GM23338 (cell line): ENCODE data around the gene MEMO1. TPM values are rescaled to one million over a fixed set of nuclear protein-coding genes. Genes with fewer than 3 reads are reported as not detected.
A peak's percentile ranks its signal among the peaks of the same experiment; 100 is the strongest.

Source experiments
- ATAC-seq: fragments of 200-7000 bp; cut with Tn5 transposase; 3 replicates; pipeline ENCODE4 v1.9.1; 2020
- DNase-seq: peaks from one replicate; pipeline ENCODE4 v3.0.0-alpha.2; 2015; ENCODE audit warnings: low spot score
- H2AFZ ChIP-seq: fragments of 200-600 bp; sonication (generic); 2 replicates; pipeline ENCODE4 v1.8.0; 2016; ENCODE audit warnings: antibody characterized with exemption, mild to moderate bottlenecking, moderate library complexity
- H3F3A ChIP-seq: fragments of 200-600 bp; sonication (generic); replicated peaks from 2 replicates; pipeline ENCODE4 v1.8.0; 2017; ENCODE audit warnings: antibody characterized with exemption, mixed run types, low read depth
- H3K27ac ChIP-seq: fragments of 200-600 bp; sonication (generic); 2 replicates; pipeline ENCODE4 v1.6.1; 2016; ENCODE audit warnings: low read depth
- H3K27me3 ChIP-seq: fragments of 200-600 bp; sonication (generic); 2 replicates; pipeline ENCODE4 v1.8.0; 2016; ENCODE audit warnings: mild to moderate bottlenecking, mixed run types, moderate library complexity; ENCODE audit not compliant: insufficient read depth
- H3K36me3 ChIP-seq: fragments of 200-600 bp; sonication (generic); 2 replicates; pipeline ENCODE4 v1.8.0; 2016; ENCODE audit warnings: mild to moderate bottlenecking; ENCODE audit not compliant: insufficient read depth
- H3K4me1 ChIP-seq: fragments of 200-600 bp; sonication (generic); 2 replicates; pipeline ENCODE4 v1.8.0; 2016; ENCODE audit warnings: mild to moderate bottlenecking, moderate library complexity; ENCODE audit not compliant: insufficient read depth
- H3K4me2 ChIP-seq: fragments of 200-600 bp; sonication (generic); 2 replicates; pipeline ENCODE4 v1.7.1; 2017; ENCODE audit warnings: mixed run types
- H3K4me3 ChIP-seq: fragments of 200-600 bp; sonication (generic); 2 replicates; pipeline ENCODE4 v1.6.1; 2016; ENCODE audit warnings: mixed run types
- H3K79me2 ChIP-seq: fragments of 200-600 bp; sonication (generic); replicated peaks from 2 replicates; pipeline ENCODE4 v1.8.0; 2017; ENCODE audit warnings: mild to moderate bottlenecking; ENCODE audit not compliant: insufficient read depth
- H3K9me2 ChIP-seq: fragments of 200-600 bp; sonication (generic); 2 replicates; pipeline ENCODE4 v1.8.0; 2017; ENCODE audit not compliant: insufficient read depth
- H4K20me1 ChIP-seq: fragments of 200-600 bp; sonication (generic); replicated peaks from 2 replicates; pipeline ENCODE4 v1.8.0; 2017; ENCODE audit warnings: mild to moderate bottlenecking; ENCODE audit not compliant: insufficient read depth
- H3K27ac Mint-ChIP-seq: 2 replicates; pipeline ENCODE4 v1.8.0; 2020; ENCODE audit warnings: inconsistent platforms, mild to moderate bottlenecking, moderate library complexity, mixed read lengths
- H3K27me3 Mint-ChIP-seq: 3 replicates; pipeline ENCODE4 v1.8.0; 2022; ENCODE audit warnings: low read depth, mild to moderate bottlenecking, moderate library complexity, mixed read lengths, inconsistent platforms; ENCODE audit not compliant: insufficient read depth, poor library complexity
- H3K36me3 Mint-ChIP-seq: 3 replicates; pipeline ENCODE4 v1.8.0; 2021; ENCODE audit warnings: low read depth, mild to moderate bottlenecking, inconsistent platforms, moderate library complexity, mixed read lengths
- H3K4me1 Mint-ChIP-seq: 3 replicates; pipeline ENCODE4 v1.8.0; 2020; ENCODE audit warnings: mild to moderate bottlenecking, inconsistent platforms, mixed read lengths
- H3K4me3 Mint-ChIP-seq: 3 replicates; pipeline ENCODE4 v1.8.0; 2021; ENCODE audit warnings: moderate library complexity, mild to moderate bottlenecking, inconsistent platforms, mixed read lengths
- H3K9me3 Mint-ChIP-seq: 3 replicates; pipeline ENCODE4 v1.8.0; 2020; ENCODE audit warnings: moderate library complexity, mild to moderate bottlenecking, inconsistent platforms, mixed read lengths
- CREB1 ChIP-seq: fragments of 250-450 bp; sonication (Bioruptor Pico); IDR thresholded peaks from 2 replicates; pipeline ENCODE4 v1.5.0; 2020; ENCODE audit warnings: low read depth, mild to moderate bottlenecking, moderate library complexity
- JUNB ChIP-seq: IDR thresholded peaks from one replicate; pipeline ENCODE4 v1.6.1; 2016; ENCODE audit warnings: antibody characterized with exemption; ENCODE audit not compliant: unreplicated experiment
- POLR2AphosphoS5 ChIP-seq: IDR thresholded peaks from 2 replicates; pipeline ENCODE4 v1.6.1; 2016; ENCODE audit warnings: antibody characterized with exemption, low read depth
- REST ChIP-seq: IDR thresholded peaks from one replicate; pipeline ENCODE4 v1.6.1; 2018; ENCODE audit warnings: antibody characterized with exemption; ENCODE audit not compliant: unreplicated experiment
- ZNF114 ChIP-seq: fragments of 250-450 bp; sonication (Bioruptor Pico); IDR thresholded peaks from 2 replicates; pipeline ENCODE4 v1.5.0; 2020; ENCODE audit warnings: mild to moderate bottlenecking, moderate library complexity
- ZNF331 ChIP-seq: fragments of 250-450 bp; sonication (Bioruptor Pico); IDR thresholded peaks from 2 replicates; pipeline ENCODE4 v1.5.0; 2020; ENCODE audit warnings: low read depth, mild to moderate bottlenecking, moderate library complexity
- ZNF462 ChIP-seq: fragments of 250-450 bp; sonication (Bioruptor Pico); IDR thresholded peaks from 2 replicates; pipeline ENCODE4 v1.5.0; 2020; ENCODE audit warnings: mild to moderate bottlenecking, moderate library complexity
- polyA plus RNA-seq: library from polyadenylated mRNA; unstranded; fragments of >200 nt; fragmentation: Nextera tagmentation; extraction: Ambion mirVana; gene quantifications from 2 replicates; pipeline ENCODE4 v1.2.1, GENCODE V29; 2016
- total RNA-seq: library from RNA; depleted of rRNA; stranded (reverse); fragments of >200 nt; shearing (Covaris generic); gene quantifications from 2 replicates; pipeline ENCODE4 v1.2.3, GENCODE V29; 2014
- TF ChIP-seq, protein P1 (sequence below), 2 experiments: fragments of 200-600 bp in 1 of 2; sonication (generic) in 1 of 2; conservative IDR thresholded peaks; 2 replicates each; pipeline versions ENCODE4 v1.5.1 to v1.6.1; 2016 to 2017; ENCODE audit warnings: antibody characterized with exemption in 2 of 2, low read depth in 2 of 2, mild to moderate bottlenecking in 2 of 2, moderate library complexity in 1 of 2

Gene MEMO1
- total and polyA plus RNA-seq, 2 experiments from 2014 or later, result 39.1 to 67.0 TPM

- no peak overlapping the region for H3K4me2 ChIP-seq
- H3F3A ChIP-seq, result no peaks in the 10 kb centered on the region; the same call in 1 of the 2 replicates
- peaks cover 14% of the 10 kb centered on the region; the same call in 1 of the 2 replicates for H4K20me1 ChIP-seq
- no peaks in the 10 kb centered on the region for H3K27me3 Mint-ChIP-seq
- H2AFZ ChIP-seq, result no peak overlapping the region
- H3K4me1 Mint-ChIP-seq, result no peaks in the 10 kb centered on the region
- H3K4me3 Mint-ChIP-seq, result no peak overlapping the region
- H3K27me3 ChIP-seq, result no peaks in the 10 kb centered on the region
- no peaks in the 10 kb centered on the region for H3K9me3 Mint-ChIP-seq
- peaks cover 97% of the 10 kb centered on the region for H3K79me2 ChIP-seq
- no peak for ATAC-seq
- H3K36me3 ChIP-seq, result no peaks in the 10 kb centered on the region
- no peaks in the 10 kb centered on the region for H3K9me2 ChIP-seq
- H3K27ac Mint-ChIP-seq, result peak overlapping the region; percentile 52; the same call in 1 of the 2 replicates
- no peak for TF ChIP-seq ZNF462 (CRISPR knock-in tag)
- TF ChIP-seq JUNB, result no peak
- TF ChIP-seq, protein P1, sequence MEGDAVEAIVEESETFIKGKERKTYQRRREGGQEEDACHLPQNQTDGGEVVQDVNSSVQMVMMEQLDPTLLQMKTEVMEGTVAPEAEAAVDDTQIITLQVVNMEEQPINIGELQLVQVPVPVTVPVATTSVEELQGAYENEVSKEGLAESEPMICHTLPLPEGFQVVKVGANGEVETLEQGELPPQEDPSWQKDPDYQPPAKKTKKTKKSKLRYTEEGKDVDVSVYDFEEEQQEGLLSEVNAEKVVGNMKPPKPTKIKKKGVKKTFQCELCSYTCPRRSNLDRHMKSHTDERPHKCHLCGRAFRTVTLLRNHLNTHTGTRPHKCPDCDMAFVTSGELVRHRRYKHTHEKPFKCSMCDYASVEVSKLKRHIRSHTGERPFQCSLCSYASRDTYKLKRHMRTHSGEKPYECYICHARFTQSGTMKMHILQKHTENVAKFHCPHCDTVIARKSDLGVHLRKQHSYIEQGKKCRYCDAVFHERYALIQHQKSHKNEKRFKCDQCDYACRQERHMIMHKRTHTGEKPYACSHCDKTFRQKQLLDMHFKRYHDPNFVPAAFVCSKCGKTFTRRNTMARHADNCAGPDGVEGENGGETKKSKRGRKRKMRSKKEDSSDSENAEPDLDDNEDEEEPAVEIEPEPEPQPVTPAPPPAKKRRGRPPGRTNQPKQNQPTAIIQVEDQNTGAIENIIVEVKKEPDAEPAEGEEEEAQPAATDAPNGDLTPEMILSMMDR (conservative IDR thresholded peaks at IDR 0.05; ENCODE audit: low read depth in 2 of 2), result no peak
- no peak for TF ChIP-seq CREB1 (CRISPR knock-in tag)
- TF ChIP-seq REST, result no peak
- no peak for TF ChIP-seq ZNF114 (CRISPR knock-in tag)
- TF ChIP-seq POLR2AphosphoS5, result no peak
- TF ChIP-seq ZNF331, result no peak
- H3K4me3 ChIP-seq, result no peak overlapping the region
- H3K27ac ChIP-seq, result no peak overlapping the region
- no peaks in the 10 kb centered on the region for H3K36me3 Mint-ChIP-seq
- no peaks in the 10 kb centered on the region for H3K4me1 ChIP-seq
- DNase-seq, result no peak
These were observed 45.7 kb downstream of the MEMO1 start for GRCh38 chr2:31965094-31965493.
